Measurements from ENCODE around the gene CCDC13.

The CCDC13 gene

GRCh38 chr3:42762046-42762724 is 10.9 kb downstream of the CCDC13 start:
- no peaks in the 10 kb centered on the region for H3F3A ChIP-seq (ENCODE audit: control insufficient read depth, insufficient read depth)
- TF ChIP-seq CTCF (IDR thresholded peaks at IDR 0.05; ENCODE audit: low read depth, low read length, poor library complexity, severe bottlenecking): no peak
- no peak for TF ChIP-seq EZH2phosphoT487 (IDR thresholded peaks at IDR 0.05; ENCODE audit: borderline replicate concordance, low read length)
- no peaks in the 10 kb centered on the region for H4K20me1 ChIP-seq (ENCODE audit: control insufficient read depth, insufficient read depth, low read depth, low read length)
- no peaks in the 10 kb centered on the region for H3K9me3 ChIP-seq (ENCODE audit: control insufficient read depth, insufficient read depth, low read length)
- H3K27ac ChIP-seq (ENCODE audit: low read depth, low read length): no peak overlapping the region
- no peaks in the 10 kb centered on the region for H3K4me1 ChIP-seq (ENCODE audit: control insufficient read depth, low read length)
- no peaks in the 10 kb centered on the region for H3K79me2 ChIP-seq (ENCODE audit: control insufficient read depth, low read length)
- H3K36me3 ChIP-seq (ENCODE audit: control insufficient read depth, low read length): no peaks in the 10 kb centered on the region
- peaks cover 4% of the 10 kb centered on the region; the same call in 1 of the 2 replicates for H3K27me3 ChIP-seq (ENCODE audit: control insufficient read depth, low read length)
- no peak overlapping the region for H3K4me2 ChIP-seq (ENCODE audit: low read length)
- no peaks in the 10 kb centered on the region for H3K9me2 ChIP-seq (replicated peaks; ENCODE audit: control insufficient read depth, low read length)
- no peak overlapping the region for H3K4me3 ChIP-seq (ENCODE audit: low read length)

GRCh38 chr3:42758126-42758525 is 14.9 kb downstream of the CCDC13 start:
- Histone ChIP-seq H3K9me2 (replicated peaks; ENCODE audit: control insufficient read depth, low read length) (no peaks in the 10 kb centered on the region), H3K4me3 (ENCODE audit: low read length) (no peak overlapping the region), H3K27me3 (ENCODE audit: control insufficient read depth, low read length) (peaks cover 4% of the 10 kb centered on the region; the same call in 1 of the 2 replicates), H3K79me2 (ENCODE audit: control insufficient read depth, low read length) (no peaks in the 10 kb centered on the region), H3K27ac (ENCODE audit: low read depth, low read length) (no peak overlapping the region), H4K20me1 (ENCODE audit: control insufficient read depth, insufficient read depth, low read depth, low read length) (no peaks in the 10 kb centered on the region), H3K4me2 (ENCODE audit: low read length) (no peak overlapping the region), H3F3A (ENCODE audit: control insufficient read depth, insufficient read depth) (no peaks in the 10 kb centered on the region), H3K4me1 (ENCODE audit: control insufficient read depth, low read length) (no peaks in the 10 kb centered on the region), H3K36me3 (ENCODE audit: control insufficient read depth, low read length) (no peaks in the 10 kb centered on the region), H3K9me3 (ENCODE audit: control insufficient read depth, insufficient read depth, low read length) (no peaks in the 10 kb centered on the region)
- TF ChIP-seq CTCF (IDR thresholded peaks at IDR 0.05; ENCODE audit: low read depth, low read length, poor library complexity, severe bottlenecking): no peak
- TF ChIP-seq EZH2phosphoT487 (IDR thresholded peaks at IDR 0.05; ENCODE audit: borderline replicate concordance, low read length): no peak

- TF ChIP-seq EZH2phosphoT487 (IDR thresholded peaks at IDR 0.05; ENCODE audit: borderline replicate concordance, low read length) (no peak), CTCF (IDR thresholded peaks at IDR 0.05; ENCODE audit: low read depth, low read length, poor library complexity, severe bottlenecking) (no peak)
- no peak overlapping the region for H3K4me3 ChIP-seq (ENCODE audit: low read length)
- no peaks in the 10 kb centered on the region for H3K4me1 ChIP-seq (ENCODE audit: control insufficient read depth, low read length)
- H4K20me1 ChIP-seq (ENCODE audit: control insufficient read depth, insufficient read depth, low read depth, low read length): no peaks in the 10 kb centered on the region
- no peaks in the 10 kb centered on the region for H3K79me2 ChIP-seq (ENCODE audit: control insufficient read depth, low read length)
- no peak overlapping the region for H3K27ac ChIP-seq (ENCODE audit: low read depth, low read length)
- no peaks in the 10 kb centered on the region for H3F3A ChIP-seq (ENCODE audit: control insufficient read depth, insufficient read depth)
- H3K4me2 ChIP-seq (ENCODE audit: low read length): no peak overlapping the region
- H3K9me2 ChIP-seq (replicated peaks; ENCODE audit: control insufficient read depth, low read length): no peaks in the 10 kb centered on the region
- no peaks in the 10 kb centered on the region for H3K9me3 ChIP-seq (ENCODE audit: control insufficient read depth, insufficient read depth, low read length)
- no peaks in the 10 kb centered on the region for H3K36me3 ChIP-seq (ENCODE audit: control insufficient read depth, low read length)
- H3K27me3 ChIP-seq (ENCODE audit: control insufficient read depth, low read length): peaks cover 4% of the 10 kb centered on the region; the same call in 1 of the 2 replicates
Measured at GRCh38 chr3:42756681-42757213, 16.3 kb downstream of the CCDC13 start.

Data from DOHH2 (cell line).